Activated naive CD4-positive, alpha-beta T cell treated with anti-CD3 and anti-CD28 coated beads, Interleukin-2, amount 50 U/mL, for 16 hours (primary cell): Measurements from ENCODE around the gene KCNK17.

ENCODE experiments used
- DNase-seq: peaks from one replicate; pipeline ENCODE4 v3.0.0-alpha.2; 2020

Gene KCNK17, protein sequence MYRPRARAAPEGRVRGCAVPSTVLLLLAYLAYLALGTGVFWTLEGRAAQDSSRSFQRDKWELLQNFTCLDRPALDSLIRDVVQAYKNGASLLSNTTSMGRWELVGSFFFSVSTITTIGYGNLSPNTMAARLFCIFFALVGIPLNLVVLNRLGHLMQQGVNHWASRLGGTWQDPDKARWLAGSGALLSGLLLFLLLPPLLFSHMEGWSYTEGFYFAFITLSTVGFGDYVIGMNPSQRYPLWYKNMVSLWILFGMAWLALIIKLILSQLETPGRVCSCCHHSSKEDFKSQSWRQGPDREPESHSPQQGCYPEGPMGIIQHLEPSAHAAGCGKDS

DNA sequence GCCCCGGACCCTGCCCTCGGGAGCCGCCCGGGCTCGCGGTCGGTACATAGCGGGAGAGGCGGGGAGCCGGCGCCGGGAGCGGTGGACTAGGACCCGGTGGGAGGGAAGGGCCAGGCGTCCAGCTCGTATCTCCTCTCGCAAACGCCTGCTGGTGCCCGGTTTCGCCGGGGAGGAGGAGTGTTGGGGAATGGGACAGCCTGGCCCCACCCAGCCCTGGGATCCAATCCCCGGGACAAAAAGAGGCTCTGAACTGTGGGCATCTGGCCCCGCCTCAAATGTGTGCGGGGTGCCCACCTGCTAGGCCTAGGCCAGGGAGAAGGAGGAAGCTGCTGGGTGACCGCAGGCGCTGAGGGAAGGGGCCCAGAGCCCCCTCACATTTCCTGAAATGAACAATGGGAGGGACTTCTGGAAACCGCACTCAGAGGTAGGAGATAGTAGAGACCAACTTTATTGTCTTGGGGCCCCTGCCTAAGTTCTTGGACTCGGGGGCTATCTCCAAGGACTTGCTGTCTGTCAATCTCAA lies at the start of gene KCNK17:
TSS of gene KCNK17 (minus strand) at position 147 of the 523 bp plus-strand sequence. CDS start at position 48, 99 bp downstream.
- DNase-seq, result no peak

DNA sequence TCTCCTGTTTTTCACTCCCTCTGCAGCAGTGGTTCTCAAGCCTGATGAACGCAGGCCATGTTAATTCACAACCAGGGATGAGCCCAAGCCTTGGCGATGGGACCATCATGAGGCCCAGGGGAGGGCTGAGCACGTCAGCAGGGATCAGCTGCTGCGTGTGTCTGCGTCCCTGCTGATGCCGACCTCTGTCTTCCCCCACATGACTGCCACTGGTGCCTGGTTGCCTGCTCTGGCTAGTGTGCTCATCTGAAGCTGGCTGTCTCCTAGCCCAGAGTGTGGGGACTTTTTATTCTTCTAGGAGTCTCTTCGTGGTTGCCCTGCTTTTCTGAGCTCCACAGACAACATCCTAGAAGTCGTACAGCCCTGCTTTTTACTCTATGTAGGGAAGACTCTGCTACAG lies 49.1 kb upstream of the KCNK17 start:
- DNase-seq, result no peak

DNA sequence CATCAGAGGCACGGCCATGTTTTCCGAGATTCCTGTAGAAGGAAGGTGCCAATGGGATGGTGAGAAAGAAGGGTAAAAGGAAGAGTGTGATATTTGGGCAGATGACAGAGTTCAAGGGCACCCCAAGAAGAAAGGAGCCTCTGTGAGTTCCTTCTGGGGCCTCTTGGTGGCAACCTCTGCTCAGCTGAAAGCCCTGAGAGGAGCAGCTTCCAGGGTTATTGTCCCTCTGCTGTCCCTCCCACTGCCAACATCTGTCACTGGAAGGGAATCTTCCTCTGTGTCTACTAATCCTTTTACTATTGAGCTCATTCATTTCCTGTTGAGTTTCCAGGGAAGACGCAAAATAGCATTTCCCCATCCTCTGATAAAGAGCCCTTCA lies 48.3 kb upstream of the KCNK17 start:
- DNase-seq, result no peak

DNA sequence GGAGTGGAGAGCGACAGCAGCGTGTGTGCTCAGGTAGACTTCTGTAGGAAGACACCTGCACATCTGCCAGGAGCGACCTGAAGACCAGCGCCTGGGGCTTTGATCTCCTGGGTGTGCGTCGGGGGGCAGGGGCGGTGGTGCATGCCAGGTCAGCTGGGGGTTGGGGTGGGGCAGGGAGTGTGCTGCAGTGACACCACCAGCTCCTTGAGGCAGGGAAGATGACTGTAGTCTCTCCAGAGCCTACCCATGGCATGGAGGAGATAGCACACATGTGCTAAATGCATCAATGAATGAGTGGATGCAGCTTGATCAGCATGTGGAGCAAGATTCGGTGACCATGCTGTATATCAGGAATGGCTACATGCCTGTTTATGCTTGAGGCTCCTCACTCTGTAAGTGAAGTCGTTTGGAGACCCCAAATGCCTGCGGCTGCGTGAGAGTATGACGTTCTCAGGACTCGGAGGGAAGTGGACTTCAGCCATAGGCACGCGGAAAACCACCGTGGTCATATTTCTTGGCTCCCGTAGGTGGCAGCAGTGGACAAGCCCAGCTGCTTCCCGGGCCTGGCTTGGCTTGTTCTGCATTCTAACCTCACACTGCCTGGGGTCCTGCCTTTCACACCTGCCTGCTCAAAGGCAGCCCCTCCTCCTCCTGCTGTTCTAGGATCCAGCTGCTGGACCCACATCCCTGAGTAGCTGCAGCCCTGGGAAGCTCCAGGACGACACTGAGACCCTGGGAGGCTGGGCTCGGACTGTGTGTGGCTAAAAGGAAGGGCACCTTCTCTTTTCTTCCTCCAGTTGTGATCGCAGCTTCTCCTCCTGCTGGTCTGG lies 47.7 kb upstream of the KCNK17 start:
- DNase-seq, result peak; percentile 53

DNA sequence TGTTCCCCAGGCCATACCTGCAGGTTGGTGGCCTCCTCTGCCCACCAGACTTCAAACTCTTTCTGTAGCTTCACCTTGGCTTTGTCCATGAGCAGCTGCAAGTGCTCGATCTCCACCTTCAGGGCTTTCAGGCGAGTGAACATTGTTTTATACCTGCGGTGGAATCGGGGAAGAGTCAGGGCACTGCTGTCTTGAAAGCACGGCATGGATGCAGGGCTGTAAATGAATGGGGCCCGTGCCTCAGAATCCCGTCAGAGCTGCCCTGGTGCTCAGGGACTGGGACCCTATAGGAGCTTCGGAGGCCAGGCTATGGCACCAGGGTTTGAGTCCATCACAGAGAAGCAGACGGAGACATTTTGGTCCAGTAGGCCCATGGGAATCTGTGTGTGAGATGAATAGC lies 46.2 kb upstream of the KCNK17 start:
- DNase-seq, result no peak

DNA sequence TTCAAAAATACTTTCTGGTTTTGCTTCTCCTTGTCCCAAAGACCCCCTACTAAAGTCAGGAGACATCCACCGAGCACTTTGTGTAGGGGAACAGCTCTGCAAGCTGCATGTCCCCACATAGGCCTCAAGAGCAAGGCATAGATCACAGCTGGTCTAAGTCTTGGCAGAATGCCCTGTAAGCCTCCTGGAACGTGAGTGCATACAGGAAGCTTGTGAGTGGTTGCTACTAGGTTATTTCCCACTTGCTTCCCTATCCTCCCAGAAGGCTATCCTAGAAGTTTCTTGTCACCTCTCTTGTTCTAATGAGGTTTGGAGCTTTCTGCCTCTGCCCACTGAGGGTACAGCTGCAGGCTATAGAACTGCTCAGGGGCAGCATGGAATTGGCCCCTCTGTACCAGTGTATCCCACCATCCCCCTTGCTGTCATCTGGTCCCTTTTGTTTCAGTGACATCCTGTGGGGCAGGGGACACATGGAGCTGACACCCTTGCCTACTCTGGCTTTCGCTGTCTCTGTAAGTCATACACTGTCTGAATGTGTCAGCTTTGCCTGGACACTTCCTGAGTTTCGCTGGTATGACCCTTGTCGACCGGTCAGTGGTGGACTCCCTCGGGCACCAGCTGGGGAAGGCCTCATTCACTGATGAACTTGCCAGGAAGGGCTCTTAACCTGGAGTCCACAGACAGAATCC lies 43.9 kb upstream of the KCNK17 start:
- no peak for DNase-seq

DNA sequence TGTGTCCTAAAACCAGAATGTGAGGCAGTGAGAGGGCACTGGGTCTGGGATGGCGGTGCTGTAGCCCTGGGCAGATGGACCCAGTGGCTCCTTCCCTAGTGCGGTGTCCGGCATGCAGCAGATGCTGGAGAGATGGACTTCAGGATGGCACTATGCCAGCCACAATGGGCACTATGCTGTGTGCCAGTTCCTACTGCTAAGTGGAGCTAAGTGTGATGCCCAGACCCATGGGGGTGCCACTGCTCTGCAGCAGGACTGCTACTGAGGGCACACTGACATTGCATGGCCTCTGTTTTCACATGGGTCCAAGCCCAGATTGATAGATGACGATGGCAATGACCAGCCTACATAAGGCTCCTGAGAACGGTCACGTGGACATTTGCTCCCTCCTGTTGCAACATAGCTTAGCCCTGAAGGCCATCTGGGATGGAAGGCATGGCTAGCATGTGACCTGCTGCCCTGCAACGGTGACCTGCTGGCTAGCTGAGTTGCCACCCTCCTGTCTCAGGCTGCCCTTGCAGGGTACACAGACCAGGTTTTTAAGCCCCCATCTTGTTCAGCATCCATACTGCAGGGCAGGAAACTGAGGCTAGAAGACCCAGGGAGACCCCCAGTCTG lies 39.6 kb upstream of the KCNK17 start:
- DNase-seq, result no peak

DNA sequence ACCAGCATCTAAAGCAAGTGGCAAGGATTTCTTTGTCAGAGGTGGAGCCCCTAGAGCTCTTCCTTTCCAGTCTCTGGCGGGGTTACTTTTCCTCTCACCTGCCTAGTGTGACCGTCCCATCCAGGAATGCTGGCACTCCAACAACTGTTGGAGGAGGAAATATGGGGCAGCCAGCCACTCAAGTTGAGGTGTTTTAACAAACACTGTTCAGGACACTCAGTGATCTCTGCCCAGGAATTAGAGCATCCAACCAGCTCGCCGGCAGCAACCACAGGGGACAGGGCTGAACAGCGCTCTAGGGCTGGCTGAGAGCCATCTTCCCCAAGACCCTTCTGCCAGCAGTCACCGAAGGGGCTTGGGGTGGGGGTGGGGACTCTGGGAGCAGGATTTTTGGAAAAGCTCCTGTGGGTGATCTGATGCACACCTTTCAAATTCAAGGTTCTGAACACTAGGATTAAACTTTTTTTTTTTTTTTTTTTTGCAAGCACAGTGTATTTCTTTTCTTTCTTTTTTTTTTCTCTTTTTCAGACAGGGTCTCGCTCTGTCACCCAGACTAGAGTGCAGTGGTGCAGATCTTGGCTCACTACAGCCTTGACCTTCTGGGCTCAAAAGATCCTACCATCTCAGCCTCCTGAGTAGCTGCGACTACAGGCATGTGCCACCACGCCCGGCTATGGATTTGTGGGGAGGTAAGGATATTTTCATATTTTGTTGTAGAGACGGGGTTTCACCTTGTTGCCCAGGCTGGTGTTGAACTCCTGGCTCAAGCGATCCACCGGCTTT lies 36.7 kb upstream of the KCNK17 start:
- no peak for DNase-seq

DNA sequence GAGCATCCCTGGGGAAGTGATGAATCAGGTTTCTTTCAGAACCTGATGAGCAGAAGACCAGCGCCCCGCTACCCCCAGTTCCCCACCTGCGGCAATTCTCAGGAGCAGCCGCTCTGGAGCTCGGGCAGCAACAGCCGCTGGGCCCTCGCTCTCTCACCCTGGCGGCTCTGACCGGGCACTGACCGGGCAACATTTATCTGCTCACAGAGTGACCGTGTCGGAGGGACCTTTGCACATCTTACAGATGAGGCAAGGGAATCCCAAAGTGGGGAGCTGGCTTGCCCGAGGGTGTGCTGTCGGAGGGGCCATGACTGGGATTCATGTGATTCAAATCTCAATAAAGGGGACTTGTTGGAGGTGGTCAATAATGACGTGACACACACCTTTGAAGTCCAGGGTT lies 34.5 kb upstream of the KCNK17 start:
- no peak for DNase-seq

DNA sequence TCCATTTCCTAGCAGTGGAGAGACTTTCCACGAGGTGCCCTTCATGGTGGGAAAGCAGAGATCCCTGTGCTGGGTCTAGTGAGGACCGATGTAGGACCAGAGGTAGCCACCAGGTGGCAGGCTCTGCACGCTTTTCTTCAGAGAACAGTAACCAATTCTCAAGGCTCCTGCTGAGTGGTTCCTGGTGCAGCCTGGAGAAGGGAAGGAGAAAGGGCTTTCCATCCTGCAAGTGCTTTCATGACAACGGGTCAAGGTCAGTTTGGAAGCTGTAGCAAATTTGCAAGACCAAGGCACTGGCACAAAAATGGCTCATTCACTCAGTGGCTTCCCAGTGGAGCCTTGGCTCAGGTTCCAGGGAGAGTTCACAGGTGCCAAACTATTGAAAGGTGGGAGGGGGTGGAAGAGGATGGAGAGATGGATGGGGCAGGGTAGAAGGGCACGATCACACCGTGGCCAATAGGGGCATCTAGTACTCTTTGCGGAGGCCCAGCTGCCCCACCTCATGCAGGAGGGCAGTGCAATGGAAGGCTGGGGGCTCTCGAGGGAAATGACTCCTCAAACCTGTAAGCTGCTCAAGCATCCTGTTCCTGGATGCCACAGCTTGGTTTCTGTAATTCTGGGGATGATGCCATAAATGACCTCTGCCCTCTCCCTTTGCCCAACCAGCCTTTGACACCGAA lies 33.8 kb upstream of the KCNK17 start:
- DNase-seq, result peak; percentile 55

DNA sequence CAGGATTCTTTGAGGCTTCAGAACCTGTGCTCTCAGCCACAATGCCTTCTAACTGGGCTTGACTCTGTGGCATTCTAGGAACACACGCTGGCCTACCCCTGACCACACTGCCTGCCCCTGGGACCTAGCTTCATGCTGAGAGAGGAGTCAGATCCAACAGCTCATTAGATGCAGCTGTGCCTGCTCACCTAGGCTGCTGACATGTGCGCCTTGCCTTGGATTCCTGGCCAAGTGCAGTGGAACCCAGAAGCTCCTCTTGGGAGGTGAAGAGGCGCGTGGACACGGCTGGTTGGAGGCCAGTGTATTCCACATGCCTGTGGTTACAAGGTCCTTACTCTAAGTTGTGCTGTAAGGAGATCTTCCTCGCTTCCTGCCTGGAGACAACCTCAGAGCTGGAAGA lies 33.0 kb upstream of the KCNK17 start:
- DNase-seq, result no peak

DNA sequence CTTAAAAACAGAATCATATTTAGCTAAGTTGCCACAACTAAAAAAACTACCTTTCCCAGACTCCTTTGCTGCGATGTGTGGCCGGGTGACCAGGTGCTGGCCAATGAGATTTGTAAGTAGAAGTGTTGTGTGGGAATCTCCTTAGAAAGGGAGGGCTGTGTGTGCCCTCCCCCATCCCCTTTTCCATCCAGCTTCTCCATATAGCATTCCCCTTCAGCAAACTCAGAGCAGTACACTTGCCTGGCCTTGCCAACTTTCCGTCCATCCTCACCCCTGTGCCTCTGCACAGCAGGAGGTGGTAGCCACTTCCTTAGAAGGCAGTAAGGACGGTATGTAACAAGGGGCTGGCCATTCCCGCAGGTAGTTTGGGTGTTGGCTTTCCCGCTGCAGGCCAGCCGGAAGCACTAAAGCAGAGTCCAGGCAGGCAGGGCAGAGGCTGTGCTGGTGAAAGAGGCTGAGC lies 30.6 kb upstream of the KCNK17 start:
- no peak for DNase-seq

DNA sequence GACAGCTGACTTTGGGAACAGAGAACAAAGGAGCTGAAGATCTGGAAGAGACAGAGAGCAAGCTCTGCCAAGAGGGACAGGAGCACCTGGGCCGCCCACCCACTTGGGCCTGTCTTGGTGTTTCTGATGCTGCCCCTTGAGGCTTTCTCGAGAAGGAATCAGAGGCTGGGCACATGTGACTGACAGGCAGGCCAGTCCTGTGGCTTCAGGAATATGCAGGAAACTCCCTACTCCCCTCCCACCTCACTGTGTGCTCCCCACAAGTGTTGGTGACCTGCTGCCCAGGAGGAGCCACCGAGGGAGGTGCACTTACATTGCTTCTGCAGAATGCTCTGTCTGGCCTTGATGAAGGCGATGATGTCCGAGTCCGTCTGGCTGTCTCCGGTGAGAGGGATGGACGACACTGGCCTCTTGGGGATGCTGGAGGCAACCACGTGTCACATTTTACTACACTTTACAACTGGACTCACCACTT lies 29.2 kb upstream of the KCNK17 start:
- no peak for DNase-seq

DNA sequence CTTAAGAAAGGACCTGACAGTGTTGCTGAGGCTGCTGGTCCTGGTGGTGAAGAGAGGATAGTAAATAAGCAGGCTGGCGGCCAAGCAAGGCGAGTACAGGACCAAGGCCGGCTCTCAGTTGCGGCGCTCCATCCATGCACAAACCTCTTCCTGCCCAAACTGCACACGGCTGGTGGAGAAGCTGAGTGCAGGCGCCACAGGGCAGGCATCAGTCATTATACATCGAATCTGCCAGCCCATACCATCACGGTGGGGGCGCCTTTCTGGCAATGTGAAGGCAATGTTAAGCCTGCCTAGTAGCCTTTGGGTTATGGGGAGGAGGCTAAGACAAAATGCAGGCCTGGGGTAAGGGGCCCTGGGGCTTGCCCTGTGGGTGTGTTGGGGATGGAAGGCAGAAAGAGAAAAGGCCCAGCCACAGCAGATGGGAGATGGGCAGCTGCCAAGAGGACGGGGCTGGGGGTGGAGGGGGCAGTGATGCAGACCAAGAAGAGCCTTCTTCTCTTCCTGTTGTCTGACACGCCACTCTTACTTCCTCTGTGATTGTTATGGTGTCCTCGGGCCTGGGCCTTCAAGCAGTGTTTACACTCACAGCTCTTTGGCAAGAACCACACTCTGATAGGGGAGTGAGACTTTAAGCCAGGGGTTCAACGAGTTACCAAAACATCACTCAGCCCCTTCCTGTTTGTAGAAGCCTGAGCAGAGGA lies 28.6 kb upstream of the KCNK17 start:
- no peak for DNase-seq

DNA sequence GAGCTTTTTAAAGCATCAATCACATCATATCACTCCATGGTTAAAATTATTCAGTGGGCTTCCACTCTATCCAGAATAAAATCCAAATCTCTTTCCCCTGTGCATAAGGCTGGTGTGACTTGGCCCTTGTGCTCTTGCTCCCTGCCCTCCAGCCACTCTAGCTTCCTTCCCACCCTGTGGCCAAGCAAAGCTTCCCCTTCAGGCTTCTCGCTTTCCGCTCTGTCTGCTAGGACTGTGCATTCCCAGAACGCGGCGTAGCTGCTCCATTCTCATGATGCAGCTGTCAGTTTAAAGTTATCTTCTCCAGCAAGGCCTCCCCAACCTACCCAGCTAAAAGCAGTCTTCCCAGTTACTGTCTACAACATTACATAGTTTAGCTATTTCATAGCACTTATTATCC lies 27.7 kb upstream of the KCNK17 start:
- no peak for DNase-seq

DNA sequence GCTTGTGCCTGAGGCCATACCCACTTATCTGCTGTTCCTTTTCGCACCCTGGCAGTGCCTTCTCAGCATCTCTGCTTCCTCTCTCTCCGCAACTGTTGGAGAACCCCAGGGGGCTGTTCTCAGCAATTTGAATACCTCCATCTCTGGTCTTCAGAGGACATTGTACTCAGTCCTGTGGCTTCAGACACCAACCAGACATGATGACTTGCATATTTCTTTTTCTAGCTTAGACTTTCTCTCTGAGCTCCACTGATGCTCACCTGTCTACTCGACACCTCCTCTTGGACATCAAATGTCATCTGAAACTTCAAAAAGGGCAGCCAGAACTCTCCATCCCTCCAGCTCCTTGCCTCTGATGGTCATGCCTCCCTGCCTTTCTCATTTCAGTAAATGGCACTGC lies 27.1 kb upstream of the KCNK17 start:
- no peak for DNase-seq

DNA sequence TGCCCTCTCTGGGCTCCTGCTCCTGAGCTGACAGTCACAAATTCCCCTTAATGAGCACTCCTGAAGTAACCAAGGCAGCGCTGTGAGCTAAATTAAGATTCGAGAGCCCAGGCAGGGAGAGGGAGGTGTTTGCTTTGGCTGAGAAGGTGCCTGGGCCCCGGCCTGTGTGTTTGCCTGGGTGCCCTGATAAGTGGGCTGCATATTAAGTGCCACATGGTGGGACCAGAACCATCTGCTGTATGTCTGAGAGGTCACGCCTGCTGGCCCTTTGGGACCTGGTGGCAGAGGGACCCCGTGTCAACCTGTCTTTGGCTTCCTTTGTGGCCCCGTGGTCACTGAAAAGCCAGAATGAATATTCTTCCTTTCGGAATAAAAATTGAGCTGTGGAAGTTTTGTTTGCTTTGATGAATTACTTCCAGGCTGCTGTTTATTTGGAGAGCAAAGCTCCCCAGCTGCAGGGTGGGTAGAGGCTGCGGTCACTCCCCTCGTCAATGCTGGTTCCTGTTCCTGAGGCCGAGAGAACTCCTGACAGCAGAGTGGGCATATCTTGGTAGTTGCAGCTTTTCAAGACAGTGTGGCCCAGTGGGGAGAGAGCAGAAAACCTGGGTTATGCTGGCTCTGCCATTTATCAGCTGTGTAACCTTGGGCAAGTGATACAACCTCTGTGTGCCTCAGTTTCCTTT lies 25.8 kb upstream of the KCNK17 start:
- DNase-seq, result no peak

DNA sequence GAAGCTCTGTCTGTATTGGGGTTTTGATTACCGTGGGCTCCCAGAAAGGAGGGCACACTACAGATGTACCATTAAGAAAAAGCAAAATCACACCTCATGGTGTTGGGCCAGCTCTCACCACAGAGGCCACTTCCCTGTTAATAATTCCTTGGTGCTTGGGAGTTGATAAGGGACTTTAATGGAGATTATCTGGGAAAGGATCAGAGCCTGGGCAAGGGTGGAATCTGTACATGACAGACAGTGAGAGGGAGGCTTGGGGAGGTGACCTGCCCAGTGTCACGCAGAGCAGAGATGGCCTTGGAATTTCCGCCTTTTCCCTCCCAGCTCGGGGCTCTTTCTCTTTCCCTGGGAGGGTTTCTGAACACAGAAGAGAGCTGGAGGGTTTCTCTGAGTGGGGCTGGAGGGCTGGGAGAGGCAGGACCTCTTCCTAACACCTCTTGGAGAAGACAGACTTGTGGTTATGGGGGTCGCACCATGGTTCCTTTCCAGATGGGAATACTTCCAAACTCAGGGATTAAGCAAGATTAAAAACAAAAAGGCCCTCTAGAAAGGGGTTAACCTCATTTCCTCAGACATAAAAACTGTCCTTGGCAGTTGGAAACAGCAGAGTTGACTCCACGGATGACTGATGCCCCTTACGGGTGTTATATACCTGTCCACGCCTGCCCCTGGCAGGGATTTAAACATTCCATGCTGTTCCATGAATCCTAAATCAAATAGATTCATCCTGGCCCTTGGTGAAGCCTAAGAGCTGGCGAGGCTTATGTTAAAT lies 25.1 kb upstream of the KCNK17 start:
- no peak for DNase-seq

DNA sequence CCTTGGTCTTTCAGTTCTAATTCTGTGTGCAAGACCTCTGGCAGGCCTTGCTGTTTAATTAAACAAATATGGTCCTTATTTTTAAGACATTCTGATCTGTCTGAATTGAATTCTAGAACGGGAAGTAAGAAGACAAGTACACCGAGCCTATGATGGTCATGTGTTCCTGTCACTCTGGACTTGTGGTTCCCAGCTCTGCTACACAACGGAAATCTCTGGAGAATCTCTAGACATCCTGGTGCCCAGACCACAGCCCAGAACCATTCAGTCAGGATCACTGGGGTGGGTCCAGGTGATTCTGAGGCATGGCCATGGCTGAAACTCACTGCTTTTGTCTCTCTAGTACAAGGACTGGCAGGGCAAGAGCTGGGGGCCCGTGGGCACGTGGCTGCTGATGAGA lies 24.2 kb upstream of the KCNK17 start:
- no peak for DNase-seq
